Esophagus squamous epithelium (tissue), 5 donors: ENCODE results near the gene GDPD2. TPM values are rescaled to one million over a fixed set of nuclear protein-coding genes. Genes with fewer than 3 reads are reported as not detected.

Source experiments
- DNase-seq: peaks from one replicate; lab custom pipeline; 2025; lab: John Stamatoyannopoulos, UW
- H3K27ac ChIP-seq, 4 donors: fragments of 200-600 bp; sonication (generic); one replicate each; pipeline ENCODE4 v1.5.1; 2016 to 2019; ENCODE audit warnings: mild to moderate bottlenecking in 1 of 4
- H3K27me3 ChIP-seq, 4 donors: fragments of 200-600 bp; sonication (generic); 1 replicate in 3 of 4; 2 replicates in 1 of 4; pipeline versions ENCODE4 v1.5.1 to v1.6.0; 2017 to 2021; ENCODE audit warnings: antibody characterized with exemption in 1 of 4
- H3K36me3 ChIP-seq, 3 donors: fragments of 200-600 bp; sonication (generic); one replicate each; pipeline ENCODE4 v1.5.1; 2016 to 2019
- H3K4me1 ChIP-seq, 3 donors: fragments of 200-600 bp; sonication (generic); one replicate each; pipeline ENCODE4 v1.5.1; 2017 to 2019
- H3K4me3 ChIP-seq, 4 donors: fragments of 200-600 bp; sonication (generic); 1 replicate in 3 of 4; 2 replicates in 1 of 4; pipeline ENCODE4 v1.5.1; 2016 to 2019; ENCODE audit warnings: mild to moderate bottlenecking in 2 of 4, moderate library complexity in 1 of 4
- H3K9me3 ChIP-seq, 3 donors: fragments of 200-600 bp; sonication (generic); one replicate each; pipeline ENCODE4 v1.5.1; 2016 to 2019
- CTCF ChIP-seq, 6 experiments: fragments of 450-650 bp in 4 of 6; fragments of 200-600 bp in 2 of 6; sonication (generic) in 2 of 6; IDR thresholded peaks; one replicate each; pipeline ENCODE4 v1.5.1; 2016 to 2019; ENCODE audit warnings: antibody characterized with exemption in 6 of 6, mild to moderate bottlenecking in 4 of 6, moderate library complexity in 4 of 6
- POLR2A ChIP-seq, 4 donors: fragments of 450-650 bp; IDR thresholded peaks; one replicate each; pipeline ENCODE4 v1.6.1; 2017; ENCODE audit warnings: antibody characterized with exemption in 4 of 4, mild to moderate bottlenecking in 4 of 4, moderate library complexity in 3 of 4
- WGBS, 2 donors: methylation state at CpG; one replicate each; pipeline ENCODE4 v1.1.5; 2018; 5-methylcytosine and 5-hydroxymethylcytosine counted together
- intact Hi-C: fragments of 100-400 bp; cut with DNase I; formaldehyde crosslinking; loops from one replicate; pipeline ENCODE4 v1.15.0; 2022
- total RNA-seq, 4 donors: library from RNA; depleted of rRNA; stranded (reverse); fragments of >200 nt; gene quantifications; one replicate each; pipeline ENCODE4 v1.1.0, GENCODE V29; 2016
- donor health status: DM: yes; HTN: yes; CAD: no.

Gene GDPD2
- total RNA-seq, 4 donors from 2014 or later, result 1.3 to 2.3 TPM; not detected in 2

GRCh38 chrX:70452143-70452733 lies 29.1 kb downstream of the GDPD2 start:
- TF ChIP-seq POLR2A (IDR thresholded peaks at IDR 0.05) (peak in 1 of 4 donors; percentile 24), CTCF (IDR thresholded peaks at IDR 0.05) (peak; percentile 20 to 65 (median 60))
- H3K4me1 ChIP-seq, result peaks cover 0 to 51% (median 3%) of the 10 kb centered on the region in 3 donors
- H3K36me3 ChIP-seq, result no peaks in the 10 kb centered on the region
- peak overlapping the region; percentile 49 to 67 (median 56) for H3K4me3 ChIP-seq
- 0 to 38% methylated on average over 16 to 20 of the region's 39 CpGs for WGBS, 2 donors
- H3K27ac ChIP-seq, result peak overlapping the region; percentile 78 to 89 (median 88)
- no peak for DNase-seq
- H3K27me3 ChIP-seq, result no peaks in the 10 kb centered on the region
- no peaks in the 10 kb centered on the region for H3K9me3 ChIP-seq
- intact Hi-C loops, result loop anchor here (10.0 kb wide), 1 partner anchor 103 kb away; no protein-coding TSS in a partner anchor

- H3K4me3 ChIP-seq, result peak overlapping the region; percentile 49 to 67 (median 56)
- H3K9me3 ChIP-seq, result no peaks in the 10 kb centered on the region
- H3K27ac ChIP-seq, result peak overlapping the region; percentile 78 to 89 (median 88)
- TF ChIP-seq POLR2A (IDR thresholded peaks at IDR 0.05), result no peak
- no peak for TF ChIP-seq CTCF (IDR thresholded peaks at IDR 0.05)
- DNase-seq, result no peak
- intact Hi-C loops, result loop anchor here (10.0 kb wide), 1 partner anchor 102 kb away; no protein-coding TSS in a partner anchor
- H3K36me3 ChIP-seq, result no peaks in the 10 kb centered on the region
- H3K27me3 ChIP-seq, result no peaks in the 10 kb centered on the region
- peaks cover 0 to 51% (median 3%) of the 10 kb centered on the region in 3 donors for H3K4me1 ChIP-seq
- 10 to 25% methylated on average over 2 to 5 of the region's 5 CpGs for WGBS, 2 donors
Observed at GRCh38 chrX:70453024-70453618, 30.0 kb downstream of the GDPD2 start.

GRCh38 chrX:70454441-70455365 lies 31.6 kb downstream of the GDPD2 start:
- intact Hi-C loops, result loop anchor here (10.0 kb wide), 1 partner anchor 100 kb away; no protein-coding TSS in a partner anchor
- Histone ChIP-seq H3K36me3 (no peaks in the 10 kb centered on the region), H3K4me1 (peaks cover 0 to 51% (median 3%) of the 10 kb centered on the region in 3 donors), H3K27me3 (no peaks in the 10 kb centered on the region), H3K4me3 (peak overlapping the region; percentile 37 to 69 (median 56)), H3K27ac (peak overlapping the region; percentile 77 to 88 (median 86)), H3K9me3 (no peaks in the 10 kb centered on the region)
- WGBS, 2 donors, result 6 to 35% methylated on average over 7 to 9 of the region's 48 CpGs
- TF ChIP-seq POLR2A (IDR thresholded peaks at IDR 0.05) (no peak), CTCF (IDR thresholded peaks at IDR 0.05) (peak; percentile 27 to 85 (median 79))
- no peak for DNase-seq

- no peak for DNase-seq
Observed at GRCh38 chrX:70455366-70456202, 32.5 kb downstream of the GDPD2 start.

More at GRCh38 chrX:70455366-70456202, 32.5 kb downstream of the GDPD2 start:
- peak overlapping the region; percentile 37 to 69 (median 56) for H3K4me3 ChIP-seq
- 0 to 40% methylated on average over 9 to 22 of the region's 32 CpGs for WGBS, 2 donors
- H3K27ac ChIP-seq, result peak overlapping the region; percentile 77 to 88 (median 86)
- H3K4me1 ChIP-seq, result peaks cover 0 to 51% (median 3%) of the 10 kb centered on the region in 3 donors
- TF ChIP-seq CTCF (IDR thresholded peaks at IDR 0.05), result no peak
- no peak for TF ChIP-seq POLR2A (IDR thresholded peaks at IDR 0.05)
- H3K36me3 ChIP-seq, result peaks cover 0 to 5% (median 0%) of the 10 kb centered on the region in 3 donors
- H3K9me3 ChIP-seq, result no peaks in the 10 kb centered on the region
- intact Hi-C loops, result loop anchor here (10.0 kb wide), 1 partner anchor 99 kb away; no protein-coding TSS in a partner anchor
- H3K27me3 ChIP-seq, result no peaks in the 10 kb centered on the region
